ENCODE results near the gene STIMATE.

DNA sequence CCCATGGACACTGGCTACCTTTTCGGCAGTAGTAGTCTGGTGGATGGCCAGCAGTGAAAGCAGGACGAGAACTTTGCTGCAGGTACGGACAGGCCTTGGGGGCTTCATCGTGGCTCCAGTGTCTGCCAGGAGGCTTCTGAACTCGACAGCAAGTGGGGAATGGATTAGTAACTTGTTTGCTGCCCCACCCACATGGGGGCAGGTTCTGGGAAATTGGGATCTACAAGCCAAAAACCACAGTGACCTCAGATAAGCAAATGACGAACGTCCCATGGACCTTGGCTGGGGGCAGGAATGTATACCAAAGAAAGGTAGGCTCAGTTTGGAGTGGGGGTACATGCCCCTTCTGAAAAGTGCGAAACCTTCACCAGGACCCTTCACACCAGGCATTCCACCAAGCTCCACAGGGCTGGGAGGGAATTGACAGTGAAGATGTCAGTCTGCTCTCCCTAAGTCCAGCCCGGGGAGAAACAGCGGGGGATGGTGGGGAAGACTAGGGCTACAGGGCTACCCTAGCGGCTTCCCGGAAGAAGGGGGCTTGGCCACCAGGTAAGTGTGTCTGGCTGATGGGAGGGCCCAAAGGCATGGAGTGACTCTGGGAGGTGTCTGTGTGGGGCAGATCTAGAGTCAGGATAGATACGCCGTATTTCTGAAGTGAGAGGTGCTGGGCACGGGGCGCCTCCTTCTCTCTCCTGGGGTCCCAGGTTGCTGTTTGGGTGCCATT, 66.7 kb downstream of the STIMATE start, which contains the start of gene ITIH4:
- TF ChIP-seq POLR2AphosphoS5 (IDR thresholded peaks at IDR 0.05): no peak
- TF ChIP-seq, protein P1, sequence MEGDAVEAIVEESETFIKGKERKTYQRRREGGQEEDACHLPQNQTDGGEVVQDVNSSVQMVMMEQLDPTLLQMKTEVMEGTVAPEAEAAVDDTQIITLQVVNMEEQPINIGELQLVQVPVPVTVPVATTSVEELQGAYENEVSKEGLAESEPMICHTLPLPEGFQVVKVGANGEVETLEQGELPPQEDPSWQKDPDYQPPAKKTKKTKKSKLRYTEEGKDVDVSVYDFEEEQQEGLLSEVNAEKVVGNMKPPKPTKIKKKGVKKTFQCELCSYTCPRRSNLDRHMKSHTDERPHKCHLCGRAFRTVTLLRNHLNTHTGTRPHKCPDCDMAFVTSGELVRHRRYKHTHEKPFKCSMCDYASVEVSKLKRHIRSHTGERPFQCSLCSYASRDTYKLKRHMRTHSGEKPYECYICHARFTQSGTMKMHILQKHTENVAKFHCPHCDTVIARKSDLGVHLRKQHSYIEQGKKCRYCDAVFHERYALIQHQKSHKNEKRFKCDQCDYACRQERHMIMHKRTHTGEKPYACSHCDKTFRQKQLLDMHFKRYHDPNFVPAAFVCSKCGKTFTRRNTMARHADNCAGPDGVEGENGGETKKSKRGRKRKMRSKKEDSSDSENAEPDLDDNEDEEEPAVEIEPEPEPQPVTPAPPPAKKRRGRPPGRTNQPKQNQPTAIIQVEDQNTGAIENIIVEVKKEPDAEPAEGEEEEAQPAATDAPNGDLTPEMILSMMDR (IDR thresholded peaks at IDR 0.05 in 8 of 11, conservative IDR thresholded peaks at IDR 0.05 in 3 of 11): no peak
- no peak for TF ChIP-seq POLR2A (IDR thresholded peaks at IDR 0.05)

Measured in spleen (tissue), 7 donors.